Measurements from ENCODE around the gene PDCD11.

DNA sequence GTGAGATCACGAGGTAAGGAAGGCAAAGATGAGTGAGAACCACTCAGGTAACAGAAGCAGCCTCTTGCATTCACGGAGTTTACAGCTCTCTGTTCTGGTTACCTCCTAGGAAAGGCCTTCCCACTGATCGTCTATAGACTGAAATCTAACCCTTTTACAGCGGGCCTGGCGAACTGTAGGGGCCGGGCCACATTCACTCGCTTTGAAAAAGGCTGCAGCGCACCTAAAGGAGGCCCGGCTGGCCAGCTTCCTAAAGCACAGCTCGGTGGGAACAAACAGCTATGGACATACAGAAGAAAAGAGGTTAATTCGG, 716 bp upstream of the PDCD11 start:
- TF ChIP-seq, protein P1, sequence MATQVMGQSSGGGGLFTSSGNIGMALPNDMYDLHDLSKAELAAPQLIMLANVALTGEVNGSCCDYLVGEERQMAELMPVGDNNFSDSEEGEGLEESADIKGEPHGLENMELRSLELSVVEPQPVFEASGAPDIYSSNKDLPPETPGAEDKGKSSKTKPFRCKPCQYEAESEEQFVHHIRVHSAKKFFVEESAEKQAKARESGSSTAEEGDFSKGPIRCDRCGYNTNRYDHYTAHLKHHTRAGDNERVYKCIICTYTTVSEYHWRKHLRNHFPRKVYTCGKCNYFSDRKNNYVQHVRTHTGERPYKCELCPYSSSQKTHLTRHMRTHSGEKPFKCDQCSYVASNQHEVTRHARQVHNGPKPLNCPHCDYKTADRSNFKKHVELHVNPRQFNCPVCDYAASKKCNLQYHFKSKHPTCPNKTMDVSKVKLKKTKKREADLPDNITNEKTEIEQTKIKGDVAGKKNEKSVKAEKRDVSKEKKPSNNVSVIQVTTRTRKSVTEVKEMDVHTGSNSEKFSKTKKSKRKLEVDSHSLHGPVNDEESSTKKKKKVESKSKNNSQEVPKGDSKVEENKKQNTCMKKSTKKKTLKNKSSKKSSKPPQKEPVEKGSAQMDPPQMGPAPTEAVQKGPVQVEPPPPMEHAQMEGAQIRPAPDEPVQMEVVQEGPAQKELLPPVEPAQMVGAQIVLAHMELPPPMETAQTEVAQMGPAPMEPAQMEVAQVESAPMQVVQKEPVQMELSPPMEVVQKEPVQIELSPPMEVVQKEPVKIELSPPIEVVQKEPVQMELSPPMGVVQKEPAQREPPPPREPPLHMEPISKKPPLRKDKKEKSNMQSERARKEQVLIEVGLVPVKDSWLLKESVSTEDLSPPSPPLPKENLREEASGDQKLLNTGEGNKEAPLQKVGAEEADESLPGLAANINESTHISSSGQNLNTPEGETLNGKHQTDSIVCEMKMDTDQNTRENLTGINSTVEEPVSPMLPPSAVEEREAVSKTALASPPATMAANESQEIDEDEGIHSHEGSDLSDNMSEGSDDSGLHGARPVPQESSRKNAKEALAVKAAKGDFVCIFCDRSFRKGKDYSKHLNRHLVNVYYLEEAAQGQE (IDR thresholded peaks at IDR 0.05): no peak
- TF ChIP-seq HNF4G (IDR thresholded peaks at IDR 0.05) (no peak), RAD21 (IDR thresholded peaks at IDR 0.05) (no peak), TAF1 (conservative IDR thresholded peaks at IDR 0.05) (no peak), EGR1 (IDR thresholded peaks at IDR 0.05; ENCODE audit: low read depth in 2 of 2) (no peak), JUND (IDR thresholded peaks at IDR 0.05) (no peak)
- TF ChIP-seq, protein P2, sequence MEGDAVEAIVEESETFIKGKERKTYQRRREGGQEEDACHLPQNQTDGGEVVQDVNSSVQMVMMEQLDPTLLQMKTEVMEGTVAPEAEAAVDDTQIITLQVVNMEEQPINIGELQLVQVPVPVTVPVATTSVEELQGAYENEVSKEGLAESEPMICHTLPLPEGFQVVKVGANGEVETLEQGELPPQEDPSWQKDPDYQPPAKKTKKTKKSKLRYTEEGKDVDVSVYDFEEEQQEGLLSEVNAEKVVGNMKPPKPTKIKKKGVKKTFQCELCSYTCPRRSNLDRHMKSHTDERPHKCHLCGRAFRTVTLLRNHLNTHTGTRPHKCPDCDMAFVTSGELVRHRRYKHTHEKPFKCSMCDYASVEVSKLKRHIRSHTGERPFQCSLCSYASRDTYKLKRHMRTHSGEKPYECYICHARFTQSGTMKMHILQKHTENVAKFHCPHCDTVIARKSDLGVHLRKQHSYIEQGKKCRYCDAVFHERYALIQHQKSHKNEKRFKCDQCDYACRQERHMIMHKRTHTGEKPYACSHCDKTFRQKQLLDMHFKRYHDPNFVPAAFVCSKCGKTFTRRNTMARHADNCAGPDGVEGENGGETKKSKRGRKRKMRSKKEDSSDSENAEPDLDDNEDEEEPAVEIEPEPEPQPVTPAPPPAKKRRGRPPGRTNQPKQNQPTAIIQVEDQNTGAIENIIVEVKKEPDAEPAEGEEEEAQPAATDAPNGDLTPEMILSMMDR (IDR thresholded peaks at IDR 0.05; ENCODE audit: low read depth, low read length, missing input control): no peak

Data from liver (tissue), 3 donors.